Right lobe of liver (tissue), 4 donors: ENCODE results near the gene DNAJB1.

ENCODE experiments used
- POLR2A ChIP-seq: fragments of 450-650 bp; IDR thresholded peaks from one replicate; pipeline ENCODE4 v1.6.1; 2017; ENCODE audit warnings: antibody characterized with exemption, mild to moderate bottlenecking
- TF ChIP-seq, protein P1 (sequence below), 4 donors: fragments of 200-600 bp in 3 of 4; fragments of 450-650 bp in 1 of 4; IDR thresholded peaks; one replicate each; pipeline versions ENCODE4 v1.5.1 to v1.8.0; 2016 to 2022; ENCODE audit warnings: antibody characterized with exemption in 4 of 4, mild to moderate bottlenecking in 2 of 4
- donor health status: DM: no; HTN: no; CAD: no.
- donor health status: DM: no; HTN: no; CAD: no.
- donor health status: DM: no; HTN: yes; CAD: no.

- TF ChIP-seq, protein P1, sequence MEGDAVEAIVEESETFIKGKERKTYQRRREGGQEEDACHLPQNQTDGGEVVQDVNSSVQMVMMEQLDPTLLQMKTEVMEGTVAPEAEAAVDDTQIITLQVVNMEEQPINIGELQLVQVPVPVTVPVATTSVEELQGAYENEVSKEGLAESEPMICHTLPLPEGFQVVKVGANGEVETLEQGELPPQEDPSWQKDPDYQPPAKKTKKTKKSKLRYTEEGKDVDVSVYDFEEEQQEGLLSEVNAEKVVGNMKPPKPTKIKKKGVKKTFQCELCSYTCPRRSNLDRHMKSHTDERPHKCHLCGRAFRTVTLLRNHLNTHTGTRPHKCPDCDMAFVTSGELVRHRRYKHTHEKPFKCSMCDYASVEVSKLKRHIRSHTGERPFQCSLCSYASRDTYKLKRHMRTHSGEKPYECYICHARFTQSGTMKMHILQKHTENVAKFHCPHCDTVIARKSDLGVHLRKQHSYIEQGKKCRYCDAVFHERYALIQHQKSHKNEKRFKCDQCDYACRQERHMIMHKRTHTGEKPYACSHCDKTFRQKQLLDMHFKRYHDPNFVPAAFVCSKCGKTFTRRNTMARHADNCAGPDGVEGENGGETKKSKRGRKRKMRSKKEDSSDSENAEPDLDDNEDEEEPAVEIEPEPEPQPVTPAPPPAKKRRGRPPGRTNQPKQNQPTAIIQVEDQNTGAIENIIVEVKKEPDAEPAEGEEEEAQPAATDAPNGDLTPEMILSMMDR (IDR thresholded peaks at IDR 0.05), result peak; percentile 80 to 96 (median 93)
- TF ChIP-seq POLR2A, result no peak
Measured at GRCh38 chr19:14472202-14472938, 45.8 kb downstream of the DNAJB1 start.
